ENCODE results near the gene PEX14. TPM values are rescaled to one million over a fixed set of nuclear protein-coding genes. Genes with fewer than 3 reads are reported as not detected.

The PEX14 gene
- total and polyA plus RNA-seq, 2 experiments from 2014 or later: 17.6 to 19.6 TPM

DNA sequence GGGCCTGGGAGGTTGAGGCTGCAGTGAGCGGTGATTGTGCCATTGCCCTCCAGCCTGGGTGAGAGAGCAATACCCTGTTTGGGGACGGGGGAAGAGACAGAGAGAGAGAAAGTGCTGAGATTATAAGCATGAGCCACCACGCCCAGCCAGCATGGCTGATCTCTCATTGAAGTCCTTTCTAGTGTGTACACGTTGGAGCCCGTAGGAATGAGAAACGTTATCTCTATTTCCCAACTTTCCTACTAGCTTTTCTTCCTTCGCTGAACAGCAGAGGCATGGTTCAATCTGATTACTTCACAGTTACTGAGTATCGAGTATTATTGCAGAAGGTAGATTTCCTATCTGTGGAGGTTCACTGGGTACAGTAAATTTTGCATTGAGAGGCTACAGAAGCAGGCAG, 4.5 kb downstream of the PEX14 start:
- peaks cover 3% of the 10 kb centered on the region for H3K27me3 Mint-ChIP-seq (ENCODE audit: insufficient read depth, low read depth, poor library complexity)
- no peaks in the 10 kb centered on the region for H3K27me3 ChIP-seq (ENCODE audit: insufficient read depth)
- DNase-seq (ENCODE audit: low spot score): no peak
- no peaks in the 10 kb centered on the region for H3K9me2 ChIP-seq (ENCODE audit: insufficient read depth)
- no peak overlapping the region for H2AFZ ChIP-seq
- no peak overlapping the region for H3K4me3 ChIP-seq
- H3K4me3 Mint-ChIP-seq: no peak overlapping the region
- peaks cover 90% of the 10 kb centered on the region for H3K79me2 ChIP-seq (replicated peaks; ENCODE audit: insufficient read depth)
- H3K27ac ChIP-seq (ENCODE audit: low read depth): no peak overlapping the region
- H3K4me2 ChIP-seq: no peak overlapping the region
- TF ChIP-seq POLR2AphosphoS5 (IDR thresholded peaks at IDR 0.05; ENCODE audit: low read depth): no peak
- TF ChIP-seq, protein P1, sequence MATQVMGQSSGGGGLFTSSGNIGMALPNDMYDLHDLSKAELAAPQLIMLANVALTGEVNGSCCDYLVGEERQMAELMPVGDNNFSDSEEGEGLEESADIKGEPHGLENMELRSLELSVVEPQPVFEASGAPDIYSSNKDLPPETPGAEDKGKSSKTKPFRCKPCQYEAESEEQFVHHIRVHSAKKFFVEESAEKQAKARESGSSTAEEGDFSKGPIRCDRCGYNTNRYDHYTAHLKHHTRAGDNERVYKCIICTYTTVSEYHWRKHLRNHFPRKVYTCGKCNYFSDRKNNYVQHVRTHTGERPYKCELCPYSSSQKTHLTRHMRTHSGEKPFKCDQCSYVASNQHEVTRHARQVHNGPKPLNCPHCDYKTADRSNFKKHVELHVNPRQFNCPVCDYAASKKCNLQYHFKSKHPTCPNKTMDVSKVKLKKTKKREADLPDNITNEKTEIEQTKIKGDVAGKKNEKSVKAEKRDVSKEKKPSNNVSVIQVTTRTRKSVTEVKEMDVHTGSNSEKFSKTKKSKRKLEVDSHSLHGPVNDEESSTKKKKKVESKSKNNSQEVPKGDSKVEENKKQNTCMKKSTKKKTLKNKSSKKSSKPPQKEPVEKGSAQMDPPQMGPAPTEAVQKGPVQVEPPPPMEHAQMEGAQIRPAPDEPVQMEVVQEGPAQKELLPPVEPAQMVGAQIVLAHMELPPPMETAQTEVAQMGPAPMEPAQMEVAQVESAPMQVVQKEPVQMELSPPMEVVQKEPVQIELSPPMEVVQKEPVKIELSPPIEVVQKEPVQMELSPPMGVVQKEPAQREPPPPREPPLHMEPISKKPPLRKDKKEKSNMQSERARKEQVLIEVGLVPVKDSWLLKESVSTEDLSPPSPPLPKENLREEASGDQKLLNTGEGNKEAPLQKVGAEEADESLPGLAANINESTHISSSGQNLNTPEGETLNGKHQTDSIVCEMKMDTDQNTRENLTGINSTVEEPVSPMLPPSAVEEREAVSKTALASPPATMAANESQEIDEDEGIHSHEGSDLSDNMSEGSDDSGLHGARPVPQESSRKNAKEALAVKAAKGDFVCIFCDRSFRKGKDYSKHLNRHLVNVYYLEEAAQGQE (IDR thresholded peaks at IDR 0.05; ENCODE audit: unreplicated experiment): no peak
- TF ChIP-seq EZH2 (IDR thresholded peaks at IDR 0.05; ENCODE audit: low read depth, unreplicated experiment): no peak
- no peak for TF ChIP-seq NANOG (IDR thresholded peaks at IDR 0.05; ENCODE audit: borderline replicate concordance)
- no peak for TF ChIP-seq CREB1 (CRISPR knock-in tag; IDR thresholded peaks at IDR 0.05; ENCODE audit: low read depth)
- no peak for TF ChIP-seq ZNF331 (CRISPR knock-in tag; IDR thresholded peaks at IDR 0.05; ENCODE audit: low read depth)
- TF ChIP-seq ZNF114 (CRISPR knock-in tag; IDR thresholded peaks at IDR 0.05): no peak
- TF ChIP-seq JUNB (IDR thresholded peaks at IDR 0.05; ENCODE audit: unreplicated experiment): no peak
- ATAC-seq: no peak
- peaks cover 11% of the 10 kb centered on the region for H3K4me1 ChIP-seq (ENCODE audit: insufficient read depth)
- no peaks in the 10 kb centered on the region for H3K36me3 ChIP-seq (ENCODE audit: insufficient read depth)
- no peaks in the 10 kb centered on the region for H3K9me3 Mint-ChIP-seq
- no peak overlapping the region for H3K27ac Mint-ChIP-seq
- H3K36me3 Mint-ChIP-seq (ENCODE audit: low read depth): no peaks in the 10 kb centered on the region
- H3K4me1 Mint-ChIP-seq: peaks cover 13% of the 10 kb centered on the region
- peaks cover 21% of the 10 kb centered on the region for H4K20me1 ChIP-seq (replicated peaks; ENCODE audit: insufficient read depth)
- peaks cover 11% of the 10 kb centered on the region for H3F3A ChIP-seq (replicated peaks; ENCODE audit: low read depth)

DNA sequence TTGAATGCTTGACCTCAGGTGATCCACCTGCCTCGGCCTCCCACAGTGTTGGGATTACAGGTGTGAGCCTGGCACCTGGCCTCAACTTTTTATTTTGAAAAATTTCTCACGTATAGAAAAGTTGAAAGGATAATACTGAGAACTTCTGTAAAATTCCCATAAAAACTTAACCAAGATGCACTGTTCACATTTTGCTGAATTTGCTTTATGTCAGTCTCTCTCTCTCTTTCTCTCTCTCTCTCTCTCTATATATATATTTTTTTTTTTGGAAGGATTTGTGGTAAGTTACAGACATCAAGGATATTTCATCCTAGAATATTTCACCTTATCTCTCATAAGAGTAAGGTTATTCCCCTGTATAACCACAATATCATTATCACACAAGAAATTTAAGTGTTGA, 5.9 kb downstream of the PEX14 start:
- no peaks in the 10 kb centered on the region for H3K27me3 ChIP-seq (ENCODE audit: insufficient read depth)
- no peak for ATAC-seq
- H2AFZ ChIP-seq: no peak overlapping the region
- H3K9me3 Mint-ChIP-seq: no peaks in the 10 kb centered on the region
- peaks cover 6% of the 10 kb centered on the region for H3F3A ChIP-seq (replicated peaks; ENCODE audit: low read depth)
- H3K36me3 Mint-ChIP-seq (ENCODE audit: low read depth): no peaks in the 10 kb centered on the region
- no peak for DNase-seq (ENCODE audit: low spot score)
- no peak overlapping the region for H3K4me3 ChIP-seq
- H3K4me1 ChIP-seq (ENCODE audit: insufficient read depth): peaks cover 9% of the 10 kb centered on the region
- H3K36me3 ChIP-seq (ENCODE audit: insufficient read depth): no peaks in the 10 kb centered on the region
- H3K4me3 Mint-ChIP-seq: no peak overlapping the region
- H3K27ac ChIP-seq (ENCODE audit: low read depth): no peak overlapping the region
- H3K27ac Mint-ChIP-seq: no peak overlapping the region
- H3K27me3 Mint-ChIP-seq (ENCODE audit: insufficient read depth, low read depth, poor library complexity): no peaks in the 10 kb centered on the region
- TF ChIP-seq ZNF331 (CRISPR knock-in tag; IDR thresholded peaks at IDR 0.05; ENCODE audit: low read depth): no peak
- TF ChIP-seq CREB1 (CRISPR knock-in tag; IDR thresholded peaks at IDR 0.05; ENCODE audit: low read depth): no peak
- TF ChIP-seq, protein P1 (IDR thresholded peaks at IDR 0.05; ENCODE audit: unreplicated experiment): no peak
- TF ChIP-seq EZH2phosphoT487 (IDR thresholded peaks at IDR 0.05; ENCODE audit: unreplicated experiment): no peak
- TF ChIP-seq, protein P2, sequence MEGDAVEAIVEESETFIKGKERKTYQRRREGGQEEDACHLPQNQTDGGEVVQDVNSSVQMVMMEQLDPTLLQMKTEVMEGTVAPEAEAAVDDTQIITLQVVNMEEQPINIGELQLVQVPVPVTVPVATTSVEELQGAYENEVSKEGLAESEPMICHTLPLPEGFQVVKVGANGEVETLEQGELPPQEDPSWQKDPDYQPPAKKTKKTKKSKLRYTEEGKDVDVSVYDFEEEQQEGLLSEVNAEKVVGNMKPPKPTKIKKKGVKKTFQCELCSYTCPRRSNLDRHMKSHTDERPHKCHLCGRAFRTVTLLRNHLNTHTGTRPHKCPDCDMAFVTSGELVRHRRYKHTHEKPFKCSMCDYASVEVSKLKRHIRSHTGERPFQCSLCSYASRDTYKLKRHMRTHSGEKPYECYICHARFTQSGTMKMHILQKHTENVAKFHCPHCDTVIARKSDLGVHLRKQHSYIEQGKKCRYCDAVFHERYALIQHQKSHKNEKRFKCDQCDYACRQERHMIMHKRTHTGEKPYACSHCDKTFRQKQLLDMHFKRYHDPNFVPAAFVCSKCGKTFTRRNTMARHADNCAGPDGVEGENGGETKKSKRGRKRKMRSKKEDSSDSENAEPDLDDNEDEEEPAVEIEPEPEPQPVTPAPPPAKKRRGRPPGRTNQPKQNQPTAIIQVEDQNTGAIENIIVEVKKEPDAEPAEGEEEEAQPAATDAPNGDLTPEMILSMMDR (conservative IDR thresholded peaks at IDR 0.05; ENCODE audit: low read depth in 2 of 2): no peak
- peaks cover 11% of the 10 kb centered on the region for H3K4me1 Mint-ChIP-seq
- peaks cover 26% of the 10 kb centered on the region for H4K20me1 ChIP-seq (replicated peaks; ENCODE audit: insufficient read depth)
- H3K4me2 ChIP-seq: no peak overlapping the region
- H3K79me2 ChIP-seq (replicated peaks; ENCODE audit: insufficient read depth): peaks cover 98% of the 10 kb centered on the region
- H3K9me2 ChIP-seq (ENCODE audit: insufficient read depth): no peaks in the 10 kb centered on the region

Data from GM23338 (cell line).